Left cardiac atrium (tissue), 4 donors: ENCODE results near the gene KCNMB2. TPM values are rescaled to one million over a fixed set of nuclear protein-coding genes. Genes with fewer than 3 reads are reported as not detected.
A peak's percentile ranks its signal among the peaks of the same experiment; 100 is the strongest.
"Not testable (repeated sequence)": the region's sequence is repeated elsewhere in the genome, so short reads cannot be mapped to it uniquely, and the experiment has no call there.

ENCODE experiments used
- ATAC-seq, 2 donors: fragments of 200-7000 bp; cut with Tn5 transposase; one replicate each; pipeline ENCODE4 v1.9.1; 2020; ENCODE audit warnings: mild to moderate bottlenecking in 2 of 2, moderate library complexity in 2 of 2
- DNase-seq: peaks from one replicate; pipeline ENCODE4 v3.0.0-alpha.2; 2020
- intact Hi-C, 2 donors: fragments of 100-400 bp; cut with DNase I; formaldehyde crosslinking; loops; one replicate each; pipeline versions ENCODE4 v1.14.1 to v1.15.1; 2022 to 2023
- long read RNA-seq: library from polyadenylated mRNA; unstranded; transcript quantifications from one replicate; pipeline ENCODE4 v2.0.0, GENCODE V29; 2021
- total RNA-seq, 2 donors: library from RNA; stranded (reverse); fragmentation: NEBNext Ultra II Directional; extraction: Animal tissue kit (Norgen Biotek cat#: 25700); gene quantifications; one replicate each; pipeline ENCODE4 v1.2.1, GENCODE V29; 2021
- donor health status: DM: no; HTN: yes; CAD: no.
- donor health status: DM: no; HTN: yes; CAD: no; lungs with severe emphysema.
- donor health status: DM: yes; HTN: yes; CAD: no.
- donor health status: Dilated cardiomyopathy.

The KCNMB2 gene
- 1 to 10 TPM; 7.8 to 9.8 TPM for total RNA-seq
- long read RNA-seq, partial matches to known transcripts, result 1 of 3 reads
- long read RNA-seq, other reads (novel, unspliced or antisense), result 2 of 3 reads

DNA sequence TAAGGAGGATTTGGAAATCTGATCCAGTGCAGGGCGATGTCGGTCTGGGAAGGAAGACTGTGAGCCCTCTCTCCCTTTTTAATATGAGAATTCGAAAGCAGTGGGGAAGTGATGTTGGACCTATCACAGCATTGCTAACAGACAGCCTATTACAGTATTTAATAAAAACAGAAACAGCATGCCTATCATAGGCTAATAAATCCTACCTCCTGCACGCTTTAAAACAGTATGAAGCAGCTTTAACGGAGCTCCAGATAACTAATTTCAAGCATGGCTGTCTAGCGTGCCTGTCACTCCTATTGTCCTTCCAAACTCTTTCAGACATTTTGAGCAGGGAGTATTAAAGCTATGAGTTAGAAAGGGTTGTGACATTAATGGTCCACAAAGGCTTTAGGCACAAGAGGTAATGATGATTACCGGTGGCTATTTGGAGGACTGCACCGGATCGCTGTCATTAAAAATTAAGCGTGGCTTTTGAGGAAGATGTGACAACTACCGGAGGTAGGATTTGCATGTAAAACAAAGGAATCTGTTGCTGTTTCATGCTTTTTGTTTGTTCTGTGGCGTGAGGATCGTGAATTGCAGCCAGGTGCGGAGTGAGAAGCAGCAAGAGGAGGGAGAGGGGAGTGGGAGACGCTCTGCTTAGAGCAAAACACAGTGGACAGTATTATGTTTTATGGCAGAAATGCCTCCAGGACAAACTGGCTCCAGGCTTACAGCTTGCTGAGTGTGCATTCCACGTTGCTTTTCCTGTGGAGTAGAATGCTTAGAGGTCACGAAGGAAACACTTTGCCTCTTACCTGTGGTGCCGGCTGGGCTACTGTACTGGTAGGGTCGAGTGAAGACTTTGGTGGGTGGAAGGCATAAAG lies at the start of gene KCNMB2:
Gene KCNMB2 (plus strand): TSS at position 226 of the 869 bp plus-strand sequence.
- DNase-seq, result no peak
- peak; percentile 93 to 94 for ATAC-seq
- intact Hi-C loops, result no loop called here

DNA sequence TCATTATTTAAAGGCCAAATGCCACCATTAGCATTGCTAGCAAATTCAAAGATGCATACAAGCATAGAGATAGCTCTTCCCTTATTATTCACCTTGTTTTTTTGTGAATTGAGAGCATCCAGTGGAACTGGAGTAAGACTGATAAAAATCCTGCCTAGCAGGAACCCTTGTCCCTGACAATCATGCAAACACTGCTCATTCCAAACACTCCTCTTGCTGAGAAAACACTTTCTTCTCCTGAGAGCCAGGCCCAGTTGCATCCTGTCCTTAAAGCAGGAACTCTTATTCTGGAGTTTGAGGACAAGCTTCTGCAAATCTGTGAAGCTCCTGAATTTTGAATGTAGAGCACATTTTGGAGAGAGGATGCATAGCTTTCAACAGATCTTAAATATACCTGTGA lies 49.3 kb upstream of the KCNMB2 start:
- ATAC-seq (no peak), DNase-seq (no peak)
- intact Hi-C loops, result no loop called here

GRCh38 chr3:178487752-178488151 lies 48.5 kb upstream of the KCNMB2 start:
- DNase-seq (no peak), ATAC-seq (no peak)
- intact Hi-C loops, result no loop called here

DNA sequence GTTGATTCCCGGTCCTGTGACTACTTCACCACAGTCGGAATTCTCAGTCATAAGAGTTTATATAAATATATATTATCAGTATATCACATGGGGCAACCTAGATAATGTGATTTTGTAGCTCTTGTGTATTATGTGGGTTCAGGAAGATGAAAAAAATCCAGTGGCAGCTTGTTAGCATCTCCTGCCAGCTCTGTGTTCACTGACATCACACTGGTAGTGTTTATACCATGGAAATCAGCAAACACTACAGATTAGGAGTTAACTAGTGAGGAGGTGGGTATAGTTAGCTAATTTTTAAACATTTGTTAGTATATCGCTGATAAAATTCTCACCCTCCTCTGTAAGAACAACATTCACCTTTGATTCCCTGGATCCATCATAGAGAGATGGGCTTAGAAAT lies 44.5 kb upstream of the KCNMB2 start:
- intact Hi-C loops, result no loop called here
- ATAC-seq (no peak), DNase-seq (no peak)

DNA sequence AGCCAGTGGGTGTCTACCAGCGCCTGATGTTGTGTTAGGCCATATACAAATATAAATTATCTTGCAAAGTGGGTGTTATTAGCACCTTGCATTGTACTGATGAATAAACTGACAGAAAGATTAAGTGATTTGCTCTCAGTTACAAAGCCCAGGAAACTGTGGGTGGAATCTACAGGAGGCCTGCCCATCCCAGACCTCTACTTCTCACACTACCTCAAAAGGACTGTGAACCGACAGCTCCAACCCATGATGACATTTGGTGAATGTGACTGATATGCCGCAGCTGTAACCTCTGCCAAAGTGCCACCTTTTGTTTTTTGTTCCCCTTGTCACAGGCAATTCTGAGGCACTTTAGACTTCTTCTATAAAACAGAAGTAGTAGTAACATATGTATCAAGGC lies 43.7 kb upstream of the KCNMB2 start:
- intact Hi-C loops, result no loop called here
- DNase-seq, result no peak
- peak in 1 of 2 donors; percentile 47 for ATAC-seq

GRCh38 chr3:178494386-178494785 lies 41.9 kb upstream of the KCNMB2 start:
- ATAC-seq, result no peak

GRCh38 chr3:178496911-178497310 lies 39.3 kb upstream of the KCNMB2 start:
- intact Hi-C loops, result no loop called here
- DNase-seq, result no peak
- ATAC-seq, result no peak

More at GRCh38 chr3:178494386-178494785, 41.9 kb upstream of the KCNMB2 start:
- DNase-seq, result no peak
- intact Hi-C loops, result no loop called here

DNA sequence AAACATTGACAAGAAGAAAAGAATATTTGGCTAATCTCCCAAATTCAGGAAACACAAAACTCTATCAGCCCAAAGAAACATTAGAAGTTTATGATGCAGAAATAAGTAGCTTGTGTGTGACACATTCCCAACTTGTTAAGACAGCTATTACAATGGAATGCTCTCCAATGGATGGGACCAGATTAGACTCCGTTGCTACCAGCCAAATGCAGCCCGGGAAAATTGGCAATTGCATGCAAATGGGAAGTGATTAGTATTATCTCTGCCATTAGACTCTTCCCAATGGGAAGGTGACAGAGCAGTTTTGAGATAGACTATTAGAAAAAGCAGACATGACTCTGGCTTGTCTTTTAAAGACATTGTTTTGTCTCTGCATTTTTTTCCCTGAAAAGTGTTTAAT lies 37.4 kb upstream of the KCNMB2 start:
- intact Hi-C loops, result no loop called here
- DNase-seq, result no peak
- ATAC-seq, result peak in 1 of 2 donors; percentile 34

DNA sequence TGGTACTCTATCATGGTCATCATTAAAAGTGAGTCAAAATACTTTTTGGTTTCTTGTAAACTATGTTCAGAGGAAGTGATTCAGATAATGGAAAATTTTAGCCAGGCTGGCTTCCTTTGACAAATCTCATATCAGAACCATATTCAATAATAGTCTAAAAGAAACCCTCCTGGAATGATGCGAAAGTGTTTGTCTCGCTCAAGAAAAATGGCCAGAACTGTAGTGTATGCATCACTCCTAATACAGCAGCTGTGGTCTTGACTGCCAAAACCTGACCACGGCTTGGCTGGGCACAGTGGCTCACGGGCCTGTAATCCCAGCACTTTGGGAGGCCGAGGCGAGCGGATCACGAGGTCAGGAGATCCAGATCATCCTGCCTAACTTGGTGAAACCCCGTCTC lies 35.6 kb upstream of the KCNMB2 start:
- intact Hi-C loops, result no loop called here
- DNase-seq (no peak), ATAC-seq (no peak)

GRCh38 chr3:178504128-178504527 lies 32.1 kb upstream of the KCNMB2 start:
- DNase-seq (no peak), ATAC-seq (no peak)
- intact Hi-C loops, result no loop called here

DNA sequence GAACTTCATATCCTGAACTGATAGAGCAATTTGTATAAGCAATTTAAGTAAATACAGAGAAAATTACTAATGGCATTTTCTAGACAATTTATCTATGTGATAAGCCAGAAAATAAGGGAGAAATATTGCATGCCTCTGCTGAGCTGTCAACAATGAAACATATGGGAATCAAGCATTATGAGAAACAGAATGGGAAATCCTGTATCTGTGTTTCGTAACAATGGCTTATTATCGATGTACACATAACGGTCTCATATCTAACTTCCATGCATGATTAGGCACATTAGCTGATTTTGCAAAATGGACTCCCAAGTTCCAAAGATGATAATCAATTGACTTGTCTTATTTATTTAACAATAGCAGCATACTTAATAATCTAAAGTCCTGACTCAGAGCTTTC lies 30.4 kb upstream of the KCNMB2 start:
- DNase-seq (no peak), ATAC-seq (no peak)
- intact Hi-C loops, result no loop called here

DNA sequence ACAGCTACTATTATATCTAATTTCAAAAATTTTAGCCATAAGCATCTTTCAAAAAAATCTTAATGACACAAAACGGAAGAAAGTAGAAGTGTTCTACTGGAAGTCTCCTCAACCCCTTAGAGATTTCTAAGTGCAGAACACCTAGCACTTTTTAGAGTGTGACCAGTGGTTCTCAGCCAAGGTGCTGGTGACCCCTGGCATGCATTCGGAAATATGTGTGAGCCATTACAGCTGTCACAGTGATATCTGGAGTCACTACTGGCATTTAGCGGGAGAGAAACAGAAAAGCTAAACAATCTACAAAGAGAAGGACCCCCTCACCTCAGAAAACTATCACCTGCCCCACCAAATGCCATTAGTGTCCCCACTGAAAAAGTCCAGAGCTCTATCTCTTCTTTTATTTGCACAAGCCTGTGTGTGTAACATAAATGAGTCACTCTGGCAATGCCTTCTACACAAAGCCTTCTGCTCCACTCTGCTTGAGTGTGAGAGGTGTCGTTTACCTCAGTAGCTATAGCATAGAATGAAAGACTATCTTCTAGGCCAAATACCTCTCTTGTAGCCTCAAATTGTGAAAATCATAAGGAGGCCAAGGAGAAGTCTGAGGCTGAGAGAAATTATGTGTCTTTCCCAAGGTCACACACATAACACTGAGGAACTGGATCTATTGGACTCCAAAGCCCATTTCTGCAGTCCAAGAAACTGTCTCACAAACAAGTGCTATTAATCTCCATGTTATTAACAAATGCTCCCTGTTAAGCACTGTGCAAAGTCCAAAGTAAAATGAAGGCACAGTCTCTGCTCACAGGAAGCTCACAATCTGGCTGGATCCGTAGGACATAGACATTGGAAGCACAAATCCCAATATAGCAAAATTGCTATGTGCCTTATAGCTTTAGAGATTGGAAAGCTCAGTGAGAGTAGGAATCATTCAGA lies 28.5 kb upstream of the KCNMB2 start:
- intact Hi-C loops, result no loop called here

DNA sequence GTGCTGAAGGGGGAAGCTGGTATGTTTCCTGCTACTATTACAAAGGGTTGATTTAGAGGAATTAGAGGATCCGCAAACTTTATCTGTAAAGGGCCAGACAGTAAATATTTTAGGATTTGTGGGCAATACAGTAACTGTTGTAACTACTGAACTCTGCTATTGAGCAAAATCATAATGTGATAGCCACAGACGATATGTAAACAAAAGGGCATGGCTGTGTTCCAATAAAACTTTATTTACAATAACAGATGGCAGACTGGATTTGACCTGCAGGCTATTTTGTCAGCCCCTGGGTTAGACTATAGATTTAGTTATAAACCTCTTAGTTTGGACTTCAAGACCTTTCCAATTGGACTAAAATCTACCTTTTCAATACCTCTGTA lies 27.8 kb upstream of the KCNMB2 start:
- DNase-seq (no peak), ATAC-seq (no peak)
- intact Hi-C loops, result no loop called here

More for the DNA sequence above, 28.5 kb upstream of the KCNMB2 start:
- peak; percentile 35 for DNase-seq
- ATAC-seq, result peak; percentile 72 to 90

- DNase-seq (no peak), ATAC-seq (no peak)
- intact Hi-C loops, result no loop called here
Observed at GRCh38 chr3:178510496-178510895, 25.7 kb upstream of the KCNMB2 start.

DNA sequence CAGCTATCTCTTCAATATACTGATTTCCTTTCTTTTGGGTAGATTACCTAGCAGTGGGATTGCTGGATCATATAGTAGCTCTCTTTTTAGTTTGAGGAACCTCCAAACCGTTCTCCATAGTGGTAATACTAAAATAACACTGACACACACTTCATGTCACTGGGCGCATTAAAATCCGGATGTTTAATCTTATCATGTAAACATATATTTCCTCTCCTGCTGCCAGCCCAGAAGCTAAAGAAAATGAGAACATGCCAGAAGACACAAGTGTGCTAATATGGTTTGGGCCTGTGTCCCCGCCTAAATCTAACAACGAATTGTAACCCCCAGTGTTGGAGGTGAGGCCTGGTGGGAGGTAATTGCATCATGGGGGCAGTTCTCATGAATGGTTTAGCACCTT lies 23.6 kb upstream of the KCNMB2 start:
- intact Hi-C loops, result no loop called here
- no peak for ATAC-seq
- no peak for DNase-seq

GRCh38 chr3:178513546-178514380 lies 22.5 kb upstream of the KCNMB2 start:
- ATAC-seq, result no peak
- intact Hi-C loops, result no loop called here

DNA sequence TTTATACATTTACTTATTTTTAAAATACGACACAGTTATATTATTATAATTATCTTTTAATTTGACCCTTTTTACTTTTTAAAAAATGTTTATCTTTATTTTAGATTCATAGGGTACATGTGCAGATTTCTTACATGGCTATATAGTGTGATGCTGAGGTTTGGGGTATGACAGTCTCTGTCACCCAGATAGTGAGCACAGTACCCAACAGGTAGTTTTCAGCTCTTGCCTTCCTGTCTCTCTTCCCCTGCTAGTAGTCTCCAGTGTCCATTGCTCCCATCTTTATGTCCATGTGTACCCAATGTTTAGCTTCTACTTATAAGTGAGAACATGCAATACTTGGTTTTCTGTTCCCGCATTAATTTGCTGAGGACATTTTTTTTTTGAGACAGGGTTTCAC lies 21.8 kb upstream of the KCNMB2 start:
- ATAC-seq, result no peak
- DNase-seq, result no peak
- intact Hi-C loops, result no loop called here

More at GRCh38 chr3:178513546-178514380, 22.5 kb upstream of the KCNMB2 start:
- no peak for DNase-seq

DNA sequence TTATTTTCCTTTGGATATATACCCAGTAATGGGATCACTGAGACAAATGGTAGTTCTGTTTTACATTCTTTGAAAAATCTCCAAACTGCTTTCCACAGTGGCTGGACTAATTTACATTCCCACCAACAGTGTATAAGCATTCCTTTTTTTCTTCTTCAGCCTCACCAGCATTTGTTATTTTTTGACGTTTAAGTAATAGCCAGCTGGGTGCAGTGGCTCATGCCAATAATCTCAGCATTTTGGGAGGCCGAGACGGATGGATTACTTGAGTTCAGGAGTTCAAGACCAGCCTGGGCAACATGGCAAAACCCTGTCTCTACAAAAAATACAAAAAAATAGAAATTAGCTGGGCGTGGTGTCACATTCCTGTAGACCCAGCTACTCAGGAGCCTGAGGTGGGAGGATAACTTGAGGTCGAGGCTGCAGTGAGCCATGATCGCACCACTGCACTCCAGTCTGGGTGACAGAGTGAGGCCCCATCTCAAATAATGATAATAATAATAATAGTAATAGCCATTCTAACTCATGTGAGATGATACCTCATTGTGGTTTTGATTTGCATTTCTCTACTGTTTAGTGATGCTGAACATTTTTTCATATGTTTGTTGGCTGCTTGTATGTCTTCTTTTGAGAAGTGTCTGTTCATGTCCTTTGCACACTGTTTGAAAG lies 21.0 kb upstream of the KCNMB2 start:
- intact Hi-C loops, ATAC-seq, DNase-seq: not testable (repeated sequence)
